Suprapubic skin (tissue), 4 donors: ENCODE data around the gene SFTPD. TPM values are rescaled to one million over a fixed set of nuclear protein-coding genes. Genes with fewer than 3 reads are reported as not detected.
"Not testable (repeated sequence)": the region's sequence is repeated elsewhere in the genome, so short reads cannot be mapped to it uniquely, and the experiment has no call there.

Experiments used
- DNase-seq, 2 donors: peaks; one replicate each; pipeline ENCODE4 v3.0.0-alpha.2; 2019; ENCODE audit warnings: low spot score in 2 of 2
- H3K27ac ChIP-seq: fragments of 200-600 bp; sonication (generic); one replicate; pipeline ENCODE4 v1.5.1; 2019
- H3K27me3 ChIP-seq: fragments of 200-600 bp; sonication (generic); one replicate; pipeline ENCODE4 v1.5.1; 2019
- H3K36me3 ChIP-seq: fragments of 200-600 bp; sonication (generic); one replicate; pipeline ENCODE4 v1.5.1; 2019
- H3K4me1 ChIP-seq: fragments of 200-600 bp; sonication (generic); one replicate; pipeline ENCODE4 v1.5.1; 2019
- H3K4me3 ChIP-seq: fragments of 200-600 bp; sonication (generic); one replicate; pipeline ENCODE4 v1.5.1; 2019; ENCODE audit warnings: mild to moderate bottlenecking
- H3K9me3 ChIP-seq: fragments of 200-600 bp; sonication (generic); one replicate; pipeline ENCODE4 v1.5.1; 2019
- EP300 ChIP-seq: sonication (generic); formaldehyde crosslinking; IDR thresholded peaks from one replicate; pipeline ENCODE4 v1.6.1; 2017; ENCODE audit warnings: antibody characterized with exemption
- POLR2A ChIP-seq, 2 donors: fragments of 450-650 bp; IDR thresholded peaks; one replicate each; pipeline ENCODE4 v1.6.1; 2017; ENCODE audit warnings: antibody characterized with exemption in 2 of 2, mild to moderate bottlenecking in 2 of 2, moderate library complexity in 2 of 2
- POLR2AphosphoS5 ChIP-seq, 3 donors: sonication (generic); formaldehyde crosslinking; IDR thresholded peaks; one replicate each; pipeline ENCODE4 v1.6.1; 2017; ENCODE audit warnings: antibody characterized with exemption in 3 of 3
- WGBS: methylation state at CpG from one replicate; pipeline ENCODE4 v1.1.5; 2018; 5-methylcytosine and 5-hydroxymethylcytosine counted together
- total RNA-seq, 4 donors: library from RNA; depleted of rRNA; stranded (reverse); fragments of >200 nt; gene quantifications; one replicate each; pipeline ENCODE4 v1.1.0, GENCODE V29; 2016
- TF ChIP-seq, protein P1 (sequence below), 2 donors: fragments of 200-600 bp in 1 of 2; fragments of 450-650 bp in 1 of 2; sonication (generic) in 1 of 2; IDR thresholded peaks; one replicate each; pipeline ENCODE4 v1.5.1; 2016 to 2019; ENCODE audit warnings: antibody characterized with exemption in 2 of 2, mild to moderate bottlenecking in 1 of 2, moderate library complexity in 1 of 2

SFTPD gene
- total RNA-seq, 4 donors from 2014 or later: 2.7 to 4.7 (median 3.0) TPM; not detected in 1

DNA sequence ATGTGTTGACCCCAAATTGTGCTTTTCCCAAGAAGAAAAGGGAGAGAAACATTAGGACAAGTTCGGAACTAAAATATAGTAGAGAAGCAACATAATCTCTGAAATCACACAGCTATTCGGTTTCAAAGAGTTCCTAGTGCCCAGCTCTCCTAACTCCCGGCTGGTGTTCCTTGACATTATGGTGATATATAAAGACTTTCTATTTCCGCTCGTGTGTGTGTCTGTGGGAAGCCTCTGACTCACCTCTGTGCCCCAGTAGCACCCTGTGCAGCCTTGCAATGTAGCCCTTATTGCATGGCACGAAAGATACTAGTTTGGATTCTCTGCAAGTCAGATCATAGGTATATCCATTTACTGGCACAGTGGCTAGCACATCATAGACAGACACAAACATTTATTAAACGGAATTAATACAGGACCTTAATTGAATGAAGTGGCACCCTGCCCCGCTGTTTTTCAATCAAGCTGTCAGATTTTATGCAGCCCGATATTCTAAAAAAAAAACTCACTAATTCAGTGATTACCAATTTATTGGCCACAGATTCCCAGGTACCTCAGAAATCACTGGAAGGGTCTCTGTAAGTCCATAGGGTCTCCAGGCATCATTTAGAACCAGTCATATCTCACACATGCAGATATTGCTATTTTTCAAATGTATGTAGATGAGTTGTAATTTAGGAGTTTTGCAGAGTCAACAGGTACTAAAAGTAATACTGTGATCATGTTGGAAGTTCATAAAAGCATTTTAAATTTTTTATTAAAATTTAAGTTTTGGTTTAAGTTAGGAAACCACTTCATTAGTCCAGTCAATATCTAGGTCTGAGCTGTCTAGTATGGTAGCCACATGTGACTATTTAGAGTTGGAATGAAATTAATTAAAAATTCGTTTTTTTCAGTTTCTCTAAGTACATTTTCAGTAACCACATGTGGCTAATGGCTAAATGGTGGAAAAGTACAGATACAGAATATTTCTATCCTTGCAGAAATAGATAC, 43.3 kb downstream of the SFTPD start:
- Histone ChIP-seq H3K27me3 (peaks cover 21% of the 10 kb centered on the region), H3K4me3 (peak overlapping the region; percentile 67), H3K9me3 (no peaks in the 10 kb centered on the region), H3K27ac (no peak overlapping the region), H3K36me3 (no peaks in the 10 kb centered on the region), H3K4me1 (peaks cover 16% of the 10 kb centered on the region)
- no peak for DNase-seq
- no peak for TF ChIP-seq POLR2A (IDR thresholded peaks at IDR 0.05)
- no peak for TF ChIP-seq POLR2AphosphoS5 (IDR thresholded peaks at IDR 0.05)
- TF ChIP-seq, protein P1, sequence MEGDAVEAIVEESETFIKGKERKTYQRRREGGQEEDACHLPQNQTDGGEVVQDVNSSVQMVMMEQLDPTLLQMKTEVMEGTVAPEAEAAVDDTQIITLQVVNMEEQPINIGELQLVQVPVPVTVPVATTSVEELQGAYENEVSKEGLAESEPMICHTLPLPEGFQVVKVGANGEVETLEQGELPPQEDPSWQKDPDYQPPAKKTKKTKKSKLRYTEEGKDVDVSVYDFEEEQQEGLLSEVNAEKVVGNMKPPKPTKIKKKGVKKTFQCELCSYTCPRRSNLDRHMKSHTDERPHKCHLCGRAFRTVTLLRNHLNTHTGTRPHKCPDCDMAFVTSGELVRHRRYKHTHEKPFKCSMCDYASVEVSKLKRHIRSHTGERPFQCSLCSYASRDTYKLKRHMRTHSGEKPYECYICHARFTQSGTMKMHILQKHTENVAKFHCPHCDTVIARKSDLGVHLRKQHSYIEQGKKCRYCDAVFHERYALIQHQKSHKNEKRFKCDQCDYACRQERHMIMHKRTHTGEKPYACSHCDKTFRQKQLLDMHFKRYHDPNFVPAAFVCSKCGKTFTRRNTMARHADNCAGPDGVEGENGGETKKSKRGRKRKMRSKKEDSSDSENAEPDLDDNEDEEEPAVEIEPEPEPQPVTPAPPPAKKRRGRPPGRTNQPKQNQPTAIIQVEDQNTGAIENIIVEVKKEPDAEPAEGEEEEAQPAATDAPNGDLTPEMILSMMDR (IDR thresholded peaks at IDR 0.05): no peak
- TF ChIP-seq EP300: no peak
- WGBS: 23% methylated on average over 10 of the region's 10 CpGs

DNA sequence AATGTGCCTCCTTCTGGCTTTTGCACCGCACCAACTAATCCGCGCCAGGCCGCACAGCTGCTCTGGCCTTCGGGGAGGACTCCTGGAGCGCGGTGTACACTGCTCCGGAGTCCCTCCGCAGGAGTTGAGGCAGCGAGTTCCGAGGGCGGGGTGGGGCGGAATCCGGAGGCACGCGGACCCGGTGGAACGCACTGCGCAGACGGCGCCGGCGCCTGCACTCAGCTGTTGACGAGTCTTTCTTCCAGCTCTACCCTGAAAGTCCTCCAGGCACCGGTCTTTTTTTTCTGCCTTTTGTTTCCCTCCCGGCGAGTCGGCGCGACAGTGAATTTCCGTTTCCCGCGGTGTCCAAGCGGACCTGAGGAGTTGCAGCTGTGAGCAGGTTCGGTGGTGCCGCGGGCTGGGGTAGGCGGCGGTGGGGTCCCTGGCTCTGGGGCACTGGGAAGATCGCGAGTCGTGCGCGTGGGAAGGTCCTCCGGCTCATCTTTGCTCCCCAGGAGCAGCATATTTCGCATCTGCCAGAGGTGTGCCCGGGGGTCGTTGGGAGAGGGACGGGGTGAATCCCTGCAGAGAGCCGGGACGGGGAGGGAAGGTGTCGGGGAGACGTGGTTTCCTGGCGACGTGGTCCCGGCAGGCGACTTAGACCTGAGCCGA, 44.1 kb downstream of the SFTPD start:
- peak; percentile 72 to 86 for DNase-seq
- TF ChIP-seq POLR2A (IDR thresholded peaks at IDR 0.05): no peak
- no peak for TF ChIP-seq EP300
- WGBS: under 1% methylated on average over 30 of the region's 58 CpGs
- H3K4me3 ChIP-seq: peak overlapping the region; percentile 67
- H3K4me1 ChIP-seq: peaks cover 16% of the 10 kb centered on the region
- no peaks in the 10 kb centered on the region for H3K36me3 ChIP-seq
- H3K9me3 ChIP-seq: no peaks in the 10 kb centered on the region
- no peak overlapping the region for H3K27ac ChIP-seq
- peaks cover 23% of the 10 kb centered on the region for H3K27me3 ChIP-seq

DNA sequence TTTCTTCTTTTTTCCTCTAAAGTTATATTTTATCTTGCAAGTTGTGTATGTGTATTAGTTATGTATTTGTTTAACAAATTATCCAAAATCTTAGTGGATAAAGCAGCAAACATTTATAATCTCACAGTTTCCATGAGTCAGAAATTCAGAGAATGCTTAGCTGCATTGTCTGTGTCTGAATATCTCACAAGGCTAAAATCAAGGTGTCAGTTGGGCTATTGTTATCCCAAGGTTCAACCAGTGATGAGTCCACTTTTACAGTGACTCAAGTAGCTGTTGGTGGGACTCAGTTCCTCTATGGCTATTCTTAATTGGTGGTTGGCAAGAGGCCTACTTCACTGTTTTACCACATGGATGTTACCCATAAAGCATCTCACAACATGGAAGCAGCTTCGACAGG, 47.3 kb downstream of the SFTPD start:
- Histone ChIP-seq H3K27me3 (peaks cover 26% of the 10 kb centered on the region), H3K4me1 (peaks cover 16% of the 10 kb centered on the region)
- H3K9me3 ChIP-seq, H3K36me3 ChIP-seq, H3K4me3 ChIP-seq, DNase-seq, H3K27ac ChIP-seq: not testable (repeated sequence)
- WGBS: 68% methylated on average over 1 of the region's 1 CpG

DNA sequence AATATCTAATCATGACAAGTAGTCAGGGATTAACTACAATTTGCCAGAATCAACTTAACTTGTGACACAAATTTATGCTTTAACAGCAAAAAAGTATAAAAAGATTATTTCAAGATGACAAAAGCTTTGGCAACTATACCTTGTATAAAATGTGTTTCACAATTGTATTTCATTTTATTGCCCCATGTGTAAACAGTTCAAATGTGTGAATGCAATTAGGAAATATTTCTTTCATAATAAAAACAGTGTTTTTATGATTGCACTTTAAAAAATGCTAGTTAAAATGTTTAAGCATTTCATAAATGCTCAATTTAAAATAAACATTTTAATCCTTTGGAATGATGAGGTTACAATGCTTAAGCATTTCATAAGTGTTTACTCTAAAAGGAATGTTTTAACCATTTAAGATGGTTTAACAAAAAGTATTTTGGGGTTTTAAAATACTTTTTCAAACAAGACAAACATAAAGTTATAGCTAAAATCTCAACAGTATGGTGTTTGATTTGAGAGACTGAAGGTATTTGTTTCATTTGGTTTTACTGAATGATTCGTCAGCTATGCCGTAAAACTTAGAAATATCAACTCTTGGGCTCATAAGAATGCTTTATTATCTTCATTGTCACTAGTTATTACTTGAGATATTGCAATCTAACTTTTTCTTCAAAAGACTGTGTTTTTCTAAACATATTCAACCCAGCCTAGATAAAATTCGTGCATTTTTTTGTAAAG, 50.1 kb downstream of the SFTPD start:
- H3K9me3 ChIP-seq: no peaks in the 10 kb centered on the region
- no peaks in the 10 kb centered on the region for H3K4me1 ChIP-seq
- no peaks in the 10 kb centered on the region for H3K36me3 ChIP-seq
- no peak for DNase-seq
- TF ChIP-seq, protein P1 (IDR thresholded peaks at IDR 0.05): no peak
- no peak for TF ChIP-seq EP300
- no peak for TF ChIP-seq POLR2AphosphoS5 (IDR thresholded peaks at IDR 0.05)
- no peak for TF ChIP-seq POLR2A (IDR thresholded peaks at IDR 0.05)
- 79% methylated on average over 3 of the region's 3 CpGs for WGBS
- no peak overlapping the region for H3K4me3 ChIP-seq
- H3K27me3 ChIP-seq: peaks cover 7% of the 10 kb centered on the region
- no peak overlapping the region for H3K27ac ChIP-seq

DNA sequence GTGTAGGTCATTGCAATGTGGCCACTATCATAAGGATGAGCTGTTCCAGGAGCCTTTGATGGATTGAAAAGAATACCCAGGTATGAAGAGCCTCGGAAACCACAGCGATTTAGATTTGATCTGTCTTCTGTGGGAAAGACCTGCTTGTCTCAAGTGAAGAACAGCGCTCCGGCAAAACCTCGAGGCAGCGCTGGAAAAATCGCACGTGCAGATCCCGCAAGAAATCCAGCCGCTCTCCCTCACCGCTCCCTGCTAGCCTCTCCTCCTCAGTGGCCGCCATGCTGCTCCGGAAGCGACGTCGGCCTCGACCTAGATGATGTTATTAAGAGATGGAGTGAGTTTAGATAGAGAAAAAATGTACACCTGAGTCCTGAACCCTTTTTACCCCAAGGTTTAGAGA, 56.0 kb downstream of the SFTPD start:
- 92% methylated on average over 17 of the region's 17 CpGs for WGBS
- DNase-seq: not testable (repeated sequence)

DNA sequence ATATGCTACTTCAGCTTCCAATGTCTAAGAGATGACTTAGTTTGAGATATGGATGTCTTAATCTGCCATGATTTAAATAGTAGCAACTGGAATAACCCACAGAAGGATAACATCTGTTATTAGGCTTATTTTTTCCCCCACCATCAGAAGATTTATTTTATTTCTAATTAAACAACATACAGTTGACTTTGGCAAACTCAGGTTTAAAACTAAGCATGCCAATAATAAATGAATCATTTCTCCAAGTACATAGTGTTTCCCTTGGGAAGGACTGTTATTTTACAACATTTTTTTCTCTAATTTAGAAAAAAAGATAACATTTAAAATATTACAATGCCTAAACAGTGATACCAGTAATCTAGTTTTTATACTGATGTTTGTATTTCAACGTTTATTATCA, 58.4 kb downstream of the SFTPD start:
- H3K27ac ChIP-seq: no peak overlapping the region
- H3K27me3 ChIP-seq: no peaks in the 10 kb centered on the region
- TF ChIP-seq, protein P1 (IDR thresholded peaks at IDR 0.05): no peak
- H3K9me3 ChIP-seq: no peaks in the 10 kb centered on the region
- H3K4me3 ChIP-seq: no peak overlapping the region
- no peak for DNase-seq
- H3K36me3 ChIP-seq: no peaks in the 10 kb centered on the region
- H3K4me1 ChIP-seq: no peaks in the 10 kb centered on the region
- 62% methylated on average over 1 of the region's 1 CpG for WGBS

More for the DNA sequence above, 56.0 kb downstream of the SFTPD start:
- H3K36me3 ChIP-seq, H3K27me3 ChIP-seq, H3K9me3 ChIP-seq, H3K27ac ChIP-seq, H3K4me3 ChIP-seq, H3K4me1 ChIP-seq: not testable (repeated sequence)

- H3K27me3 ChIP-seq, H3K36me3 ChIP-seq, H3K9me3 ChIP-seq, H3K4me3 ChIP-seq, H3K4me1 ChIP-seq, H3K27ac ChIP-seq, DNase-seq: not testable (repeated sequence)
- 69% methylated on average over 2 of the region's 2 CpGs for WGBS
Observed at GRCh38 chr10:79888984-79889383, 59.9 kb downstream of the SFTPD start.
